GM23338 (cell line): Measurements from ENCODE around the gene SLC4A4. TPM values are rescaled to one million over a fixed set of nuclear protein-coding genes. Genes with fewer than 3 reads are reported as not detected.

Source experiments
- ATAC-seq: fragments of 200-7000 bp; cut with Tn5 transposase; 3 replicates; pipeline ENCODE4 v1.9.1; 2020
- DNase-seq: peaks from one replicate; pipeline ENCODE4 v3.0.0-alpha.2; 2015; ENCODE audit warnings: low spot score
- H2AFZ ChIP-seq: fragments of 200-600 bp; sonication (generic); 2 replicates; pipeline ENCODE4 v1.8.0; 2016; ENCODE audit warnings: antibody characterized with exemption, mild to moderate bottlenecking, moderate library complexity
- H3F3A ChIP-seq: fragments of 200-600 bp; sonication (generic); replicated peaks from 2 replicates; pipeline ENCODE4 v1.8.0; 2017; ENCODE audit warnings: antibody characterized with exemption, mixed run types, low read depth
- H3K27ac ChIP-seq: fragments of 200-600 bp; sonication (generic); 2 replicates; pipeline ENCODE4 v1.6.1; 2016; ENCODE audit warnings: low read depth
- H3K27me3 ChIP-seq: fragments of 200-600 bp; sonication (generic); 2 replicates; pipeline ENCODE4 v1.8.0; 2016; ENCODE audit warnings: mild to moderate bottlenecking, mixed run types, moderate library complexity; ENCODE audit not compliant: insufficient read depth
- H3K36me3 ChIP-seq: fragments of 200-600 bp; sonication (generic); 2 replicates; pipeline ENCODE4 v1.8.0; 2016; ENCODE audit warnings: mild to moderate bottlenecking; ENCODE audit not compliant: insufficient read depth
- H3K4me1 ChIP-seq: fragments of 200-600 bp; sonication (generic); 2 replicates; pipeline ENCODE4 v1.8.0; 2016; ENCODE audit warnings: mild to moderate bottlenecking, moderate library complexity; ENCODE audit not compliant: insufficient read depth
- H3K4me2 ChIP-seq: fragments of 200-600 bp; sonication (generic); 2 replicates; pipeline ENCODE4 v1.7.1; 2017; ENCODE audit warnings: mixed run types
- H3K4me3 ChIP-seq: fragments of 200-600 bp; sonication (generic); 2 replicates; pipeline ENCODE4 v1.6.1; 2016; ENCODE audit warnings: mixed run types
- H3K79me2 ChIP-seq: fragments of 200-600 bp; sonication (generic); replicated peaks from 2 replicates; pipeline ENCODE4 v1.8.0; 2017; ENCODE audit warnings: mild to moderate bottlenecking; ENCODE audit not compliant: insufficient read depth
- H3K9me2 ChIP-seq: fragments of 200-600 bp; sonication (generic); 2 replicates; pipeline ENCODE4 v1.8.0; 2017; ENCODE audit not compliant: insufficient read depth
- H4K20me1 ChIP-seq: fragments of 200-600 bp; sonication (generic); replicated peaks from 2 replicates; pipeline ENCODE4 v1.8.0; 2017; ENCODE audit warnings: mild to moderate bottlenecking; ENCODE audit not compliant: insufficient read depth
- H3K27ac Mint-ChIP-seq: 2 replicates; pipeline ENCODE4 v1.8.0; 2020; ENCODE audit warnings: inconsistent platforms, mild to moderate bottlenecking, moderate library complexity, mixed read lengths
- H3K27me3 Mint-ChIP-seq: 3 replicates; pipeline ENCODE4 v1.8.0; 2022; ENCODE audit warnings: low read depth, mild to moderate bottlenecking, moderate library complexity, mixed read lengths, inconsistent platforms; ENCODE audit not compliant: insufficient read depth, poor library complexity
- H3K36me3 Mint-ChIP-seq: 3 replicates; pipeline ENCODE4 v1.8.0; 2021; ENCODE audit warnings: low read depth, mild to moderate bottlenecking, inconsistent platforms, moderate library complexity, mixed read lengths
- H3K4me1 Mint-ChIP-seq: 3 replicates; pipeline ENCODE4 v1.8.0; 2020; ENCODE audit warnings: mild to moderate bottlenecking, inconsistent platforms, mixed read lengths
- H3K4me3 Mint-ChIP-seq: 3 replicates; pipeline ENCODE4 v1.8.0; 2021; ENCODE audit warnings: moderate library complexity, mild to moderate bottlenecking, inconsistent platforms, mixed read lengths
- H3K9me3 Mint-ChIP-seq: 3 replicates; pipeline ENCODE4 v1.8.0; 2020; ENCODE audit warnings: moderate library complexity, mild to moderate bottlenecking, inconsistent platforms, mixed read lengths
- CTCF ChIP-seq, 2 experiments: fragments of 200-600 bp in 1 of 2; sonication (generic) in 1 of 2; conservative IDR thresholded peaks; 2 replicates each; pipeline versions ENCODE4 v1.5.1 to v1.6.1; 2016 to 2017; ENCODE audit warnings: antibody characterized with exemption in 2 of 2, low read depth in 2 of 2, mild to moderate bottlenecking in 2 of 2, moderate library complexity in 1 of 2
- EZH2 ChIP-seq: fragments of 200-600 bp; sonication (generic); IDR thresholded peaks from one replicate; pipeline ENCODE4 v1.8.0; 2017; ENCODE audit warnings: antibody characterized with exemption, mild to moderate bottlenecking, low read depth; ENCODE audit not compliant: unreplicated experiment
- JUNB ChIP-seq: IDR thresholded peaks from one replicate; pipeline ENCODE4 v1.6.1; 2016; ENCODE audit warnings: antibody characterized with exemption; ENCODE audit not compliant: unreplicated experiment
- NANOG ChIP-seq: IDR thresholded peaks from 2 replicates; pipeline ENCODE4 v1.6.1; 2016; ENCODE audit warnings: antibody characterized with exemption, borderline replicate concordance
- REST ChIP-seq: IDR thresholded peaks from one replicate; pipeline ENCODE4 v1.6.1; 2018; ENCODE audit warnings: antibody characterized with exemption; ENCODE audit not compliant: unreplicated experiment
- STAT1 ChIP-seq: IDR thresholded peaks from one replicate; pipeline ENCODE4 v1.6.1; 2016; ENCODE audit warnings: antibody characterized with exemption; ENCODE audit not compliant: unreplicated experiment
- ZNF462 ChIP-seq: fragments of 250-450 bp; sonication (Bioruptor Pico); IDR thresholded peaks from 2 replicates; pipeline ENCODE4 v1.5.0; 2020; ENCODE audit warnings: mild to moderate bottlenecking, moderate library complexity
- polyA plus RNA-seq: library from polyadenylated mRNA; unstranded; fragments of >200 nt; fragmentation: Nextera tagmentation; extraction: Ambion mirVana; gene quantifications from 2 replicates; pipeline ENCODE4 v1.2.1, GENCODE V29; 2016
- total RNA-seq: library from RNA; depleted of rRNA; stranded (reverse); fragments of >200 nt; shearing (Covaris generic); gene quantifications from 2 replicates; pipeline ENCODE4 v1.2.3, GENCODE V29; 2014

Gene SLC4A4
- total and polyA plus RNA-seq, 2 experiments from 2014 or later = 1.0 to 1.5 TPM

- DNase-seq (no peak), ATAC-seq (no peak)
- Histone ChIP-seq H3K27me3 (no peaks in the 10 kb centered on the region), H3K4me2 (no peak overlapping the region), H3F3A (no peaks in the 10 kb centered on the region), H3K27ac (no peak overlapping the region), H3K4me3 (no peak overlapping the region), H4K20me1 (no peaks in the 10 kb centered on the region), H3K9me2 (no peaks in the 10 kb centered on the region), H3K79me2 (no peaks in the 10 kb centered on the region), H3K4me1 (no peaks in the 10 kb centered on the region), H2AFZ (no peak overlapping the region), H3K36me3 (no peaks in the 10 kb centered on the region)
- Mint-ChIP-seq H3K27ac (no peak overlapping the region), H3K4me1 (no peaks in the 10 kb centered on the region), H3K27me3 (peaks cover 1% of the 10 kb centered on the region), H3K36me3 (no peaks in the 10 kb centered on the region), H3K9me3 (no peaks in the 10 kb centered on the region), H3K4me3 (no peak overlapping the region)
- TF ChIP-seq ZNF462 (CRISPR knock-in tag) = no peak
These were observed 5.0 kb downstream of the SLC4A4 start for GRCh38 chr4:71343670-71344466.

GRCh38 chr4:71346710-71347109, 7.9 kb downstream of the SLC4A4 start:
- DNase-seq (no peak), ATAC-seq (no peak)
- no peaks in the 10 kb centered on the region for H3F3A ChIP-seq
- H3K27me3 Mint-ChIP-seq = peaks cover 1% of the 10 kb centered on the region
- no peaks in the 10 kb centered on the region for H4K20me1 ChIP-seq
- no peaks in the 10 kb centered on the region for H3K27me3 ChIP-seq
- no peaks in the 10 kb centered on the region for H3K36me3 ChIP-seq
- H3K4me1 ChIP-seq = no peaks in the 10 kb centered on the region
- H3K4me3 ChIP-seq = no peak overlapping the region
- no peaks in the 10 kb centered on the region for H3K36me3 Mint-ChIP-seq
- no peak overlapping the region for H3K4me2 ChIP-seq
- H3K27ac Mint-ChIP-seq = no peak overlapping the region
- H3K4me3 Mint-ChIP-seq = no peak overlapping the region
- no peaks in the 10 kb centered on the region for H3K9me3 Mint-ChIP-seq
- no peak overlapping the region for H2AFZ ChIP-seq
- H3K4me1 Mint-ChIP-seq = no peaks in the 10 kb centered on the region
- no peak overlapping the region for H3K27ac ChIP-seq
- no peaks in the 10 kb centered on the region for H3K79me2 ChIP-seq
- H3K9me2 ChIP-seq = 0 out of 2 replicates have a peak, but pooled peaks cover 3% of the 10 kb centered on the region
- no peak for TF ChIP-seq REST
- no peak for TF ChIP-seq CTCF (conservative IDR thresholded peaks at IDR 0.05; ENCODE audit: low read depth in 2 of 2)
- no peak for TF ChIP-seq NANOG
- TF ChIP-seq JUNB = no peak
- TF ChIP-seq STAT1 = no peak
- TF ChIP-seq EZH2 = no peak
